HCT116 (cell line): ENCODE results near the gene GPD2. TPM values are rescaled to one million over a fixed set of nuclear protein-coding genes. Genes with fewer than 3 reads are reported as not detected.

Experiments used
- ATAC-seq: fragments of 200-7000 bp; cut with Tn5 transposase; 2 replicates; pipeline ENCODE4 v1.9.1; 2020; ENCODE audit warnings: mild to moderate bottlenecking, moderate library complexity
- BruUV-seq: library from RNA; stranded (reverse); fragments of 400-500 nt; replicated peaks from 2 replicates; lab custom pipeline; 2021; lab: Mats Ljungman, UMichigan
- CTCF ChIA-PET: fragments of 300-600 bp; sonication (Branson Sonifier 250); formaldehyde crosslinking; loops from one replicate; lab custom pipeline; 2021; ENCODE audit warnings: antibody characterized with exemption; lab: Charles Lee
- POLR2A ChIA-PET: fragments of 300-600, 350-600 bp; sonication (Branson Sonifier 250); formaldehyde crosslinking; loops from one replicate; lab custom pipeline; 2021; ENCODE audit warnings: antibody characterized with exemption; lab: Charles Lee
- RAD21 ChIA-PET, 2 experiments: fragments of 300-600 bp; sonication (Branson Sonifier 250); formaldehyde crosslinking; loops; one replicate each; lab custom pipeline; 2023; ENCODE audit warnings: low total read pairs in 2 of 2; ENCODE audit not compliant: uncharacterized antibody in 2 of 2, unreplicated experiment in 2 of 2, low non-redundant PET in 1 of 2; lab: Charles Lee
- DNase-seq: peaks from one replicate; pipeline ENCODE4 v3.0.0-alpha.2; 2010; ENCODE audit warnings: low read depth, low spot score
- H2AFZ ChIP-seq: fragments of 200-600 bp; shearing (Covaris generic), sonication (generic); 2 replicates; pipeline ENCODE4 v1.6.1; 2017; ENCODE audit warnings: low read depth, mixed run types, mixed read lengths, antibody characterized with exemption, low read length; ENCODE audit not compliant: poor library complexity, severe bottlenecking
- H3K27ac ChIP-seq: 2 replicates; pipeline ENCODE4 v1.5.1; 2012; ENCODE audit warnings: low read depth, low read length
- H3K27me3 ChIP-seq: fragments of 200-600 bp; sonication (generic); 2 replicates; pipeline ENCODE4 v1.6.1; 2016; ENCODE audit warnings: mixed run types, low read length, mixed read lengths; ENCODE audit not compliant: insufficient read depth
- H3K36me3 ChIP-seq, 2 experiments: fragments of 200-500 bp in 1 of 2; fragments of 200-600 bp in 1 of 2; sonication (Bioruptor generic) in 1 of 2; sonication (generic) in 1 of 2; 2 replicates each; pipeline versions ENCODE4 v1.5.1 to v1.6.1; 2014 to 2016; ENCODE audit warnings: low read length in 2 of 2, inconsistent platforms in 1 of 2, mixed read lengths in 1 of 2, mixed run types in 1 of 2; ENCODE audit not compliant: insufficient read depth in 2 of 2, control insufficient read depth in 1 of 2
- H3K4me1 ChIP-seq, 2 experiments: fragments of 200-600 bp in 1 of 2; sonication (generic) in 1 of 2; 2 replicates each; pipeline versions ENCODE4 v1.5.1 to v1.6.1; 2012 to 2017; ENCODE audit warnings: low read length in 2 of 2, inconsistent platforms in 1 of 2, mild to moderate bottlenecking in 1 of 2, mixed read lengths in 1 of 2, mixed run types in 1 of 2, moderate library complexity in 1 of 2; ENCODE audit not compliant: insufficient read depth in 2 of 2, control insufficient read depth in 1 of 2
- H3K4me2 ChIP-seq: fragments of 200-600 bp; sonication (generic); 2 replicates; pipeline ENCODE4 v1.6.1; 2017; ENCODE audit warnings: mixed run types, low read length, mixed read lengths
- H3K4me3 ChIP-seq, 2 experiments: fragments of 200-600 bp in 1 of 2; sonication (generic) in 1 of 2; replicated peaks in 1 of 2; 2 replicates each; pipeline ENCODE4 v1.5.1; 2011 to 2016; ENCODE audit warnings: low read length in 2 of 2, control low read depth in 1 of 2, low read depth in 1 of 2, mild to moderate bottlenecking in 1 of 2, mixed read lengths in 1 of 2, mixed run types in 1 of 2
- H3K79me2 ChIP-seq: fragments of 200-600 bp; sonication (generic); 2 replicates; pipeline ENCODE4 v1.6.1; 2017; ENCODE audit warnings: mild to moderate bottlenecking, mixed run types, low read length, moderate library complexity, mixed read lengths; ENCODE audit not compliant: insufficient read depth
- H3K9ac ChIP-seq: fragments of 200-600 bp; sonication (generic); 2 replicates; pipeline ENCODE4 v1.6.1; 2016; ENCODE audit warnings: low read length, mixed read lengths
- H3K9me2 ChIP-seq: fragments of 200-600 bp; sonication (generic), shearing (Covaris generic); 2 replicates; pipeline ENCODE4 v1.6.1; 2017; ENCODE audit warnings: mixed run types, mild to moderate bottlenecking, moderate library complexity; ENCODE audit not compliant: insufficient read depth
- H3K9me3 ChIP-seq, 2 experiments: fragments of 200-500 bp in 1 of 2; fragments of 200-600 bp in 1 of 2; sonication (Bioruptor generic) in 1 of 2; sonication (generic) in 1 of 2; 2 replicates each; pipeline ENCODE4 v1.6.1; 2014 to 2017; ENCODE audit warnings: low read length in 2 of 2, mixed read lengths in 2 of 2, inconsistent platforms in 1 of 2, low read depth in 1 of 2, mild to moderate bottlenecking in 1 of 2, mixed run types in 1 of 2, moderate library complexity in 1 of 2; ENCODE audit not compliant: control insufficient read depth in 1 of 2, insufficient read depth in 1 of 2
- H4K20me1 ChIP-seq: fragments of 200-600 bp; sonication (generic), shearing (Covaris generic); 2 replicates; pipeline ENCODE4 v1.6.1; 2017; ENCODE audit warnings: mixed run types, mild to moderate bottlenecking, moderate library complexity; ENCODE audit not compliant: insufficient read depth
- EGR1 ChIP-seq: IDR thresholded peaks from 2 replicates; pipeline ENCODE4 v1.6.1; 2012; ENCODE audit warnings: low read depth
- EZH2phosphoT487 ChIP-seq: fragments of 200-600 bp; IDR thresholded peaks from 2 replicates; pipeline ENCODE4 v1.6.1; 2018; ENCODE audit warnings: antibody characterized with exemption, borderline replicate concordance
- JUND ChIP-seq: IDR thresholded peaks from 2 replicates; pipeline ENCODE4 v1.6.1; 2012
- RAD21 ChIP-seq: IDR thresholded peaks from 2 replicates; pipeline ENCODE4 v1.6.1; 2012; ENCODE audit warnings: low read depth, mild to moderate bottlenecking
- YY1 ChIP-seq: IDR thresholded peaks from 2 replicates; pipeline ENCODE4 v1.6.1; 2011; ENCODE audit warnings: low read length, low read depth, moderate library complexity, mild to moderate bottlenecking; ENCODE audit not compliant: insufficient replicate concordance; ENCODE audit errors: extremely low read depth
- ZFX ChIP-seq: fragments of 450-650 bp; IDR thresholded peaks from 2 replicates; pipeline ENCODE4 v1.6.1; 2017
- intact Hi-C: fragments of 100-400 bp; cut with micrococcal nuclease; formaldehyde crosslinking; loops from 2 replicates; pipeline ENCODE4 v1.10.0; 2022
- total RNA-seq: library from RNA; stranded (reverse); gene quantifications from one replicate; pipeline ENCODE4 v1.2.1, GENCODE V29; 2021; ENCODE audit not compliant: unreplicated experiment
- TF ChIP-seq, protein P1 (sequence below): IDR thresholded peaks from 2 replicates; pipeline ENCODE4 v1.6.1; 2012; ENCODE audit warnings: low read depth
- TF ChIP-seq, protein P2 (sequence below): IDR thresholded peaks from 2 replicates; pipeline ENCODE4 v1.6.1; 2012
- TF ChIP-seq, protein P3 (sequence below): IDR thresholded peaks from 2 replicates; pipeline ENCODE4 v1.6.1; 2011; ENCODE audit warnings: mild to moderate bottlenecking, low read length, moderate library complexity; ENCODE audit not compliant: insufficient replicate concordance; ENCODE audit errors: extremely low read depth

Gene GPD2
- total RNA-seq, 1 experiment from 2014 or later: 80.7 TPM

DNA sequence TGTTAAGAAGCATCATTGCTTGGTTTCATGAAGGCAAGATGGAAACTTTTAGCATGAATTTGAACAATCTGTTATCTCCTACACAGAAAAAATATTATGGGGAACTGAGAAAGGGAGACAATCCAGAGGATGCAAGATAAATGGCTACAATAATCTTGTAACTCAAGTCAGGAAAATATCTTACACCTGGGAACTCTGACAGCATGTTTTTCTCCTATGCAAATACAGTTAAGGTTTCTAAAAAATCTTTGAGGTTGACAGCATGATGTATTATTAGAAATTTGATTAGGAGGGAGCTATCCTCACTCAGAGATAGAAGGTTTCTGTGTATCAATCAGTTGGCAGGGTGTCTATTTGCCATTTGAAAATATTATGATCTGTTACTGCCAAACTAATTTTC lies 75.6 kb downstream of the GPD2 start:
- H3K9ac ChIP-seq: no peak overlapping the region
- intact Hi-C loops: no loop called here
- RAD21 ChIA-PET: no interaction called here
- H3K4me3 ChIP-seq: no peak overlapping the region
- no peaks in the 10 kb centered on the region for H3K27me3 ChIP-seq
- H3K79me2 ChIP-seq: no peaks in the 10 kb centered on the region
- no peaks in the 10 kb centered on the region for H3K9me2 ChIP-seq
- no peak for TF ChIP-seq EGR1
- no peak for TF ChIP-seq RAD21
- TF ChIP-seq, protein P1, sequence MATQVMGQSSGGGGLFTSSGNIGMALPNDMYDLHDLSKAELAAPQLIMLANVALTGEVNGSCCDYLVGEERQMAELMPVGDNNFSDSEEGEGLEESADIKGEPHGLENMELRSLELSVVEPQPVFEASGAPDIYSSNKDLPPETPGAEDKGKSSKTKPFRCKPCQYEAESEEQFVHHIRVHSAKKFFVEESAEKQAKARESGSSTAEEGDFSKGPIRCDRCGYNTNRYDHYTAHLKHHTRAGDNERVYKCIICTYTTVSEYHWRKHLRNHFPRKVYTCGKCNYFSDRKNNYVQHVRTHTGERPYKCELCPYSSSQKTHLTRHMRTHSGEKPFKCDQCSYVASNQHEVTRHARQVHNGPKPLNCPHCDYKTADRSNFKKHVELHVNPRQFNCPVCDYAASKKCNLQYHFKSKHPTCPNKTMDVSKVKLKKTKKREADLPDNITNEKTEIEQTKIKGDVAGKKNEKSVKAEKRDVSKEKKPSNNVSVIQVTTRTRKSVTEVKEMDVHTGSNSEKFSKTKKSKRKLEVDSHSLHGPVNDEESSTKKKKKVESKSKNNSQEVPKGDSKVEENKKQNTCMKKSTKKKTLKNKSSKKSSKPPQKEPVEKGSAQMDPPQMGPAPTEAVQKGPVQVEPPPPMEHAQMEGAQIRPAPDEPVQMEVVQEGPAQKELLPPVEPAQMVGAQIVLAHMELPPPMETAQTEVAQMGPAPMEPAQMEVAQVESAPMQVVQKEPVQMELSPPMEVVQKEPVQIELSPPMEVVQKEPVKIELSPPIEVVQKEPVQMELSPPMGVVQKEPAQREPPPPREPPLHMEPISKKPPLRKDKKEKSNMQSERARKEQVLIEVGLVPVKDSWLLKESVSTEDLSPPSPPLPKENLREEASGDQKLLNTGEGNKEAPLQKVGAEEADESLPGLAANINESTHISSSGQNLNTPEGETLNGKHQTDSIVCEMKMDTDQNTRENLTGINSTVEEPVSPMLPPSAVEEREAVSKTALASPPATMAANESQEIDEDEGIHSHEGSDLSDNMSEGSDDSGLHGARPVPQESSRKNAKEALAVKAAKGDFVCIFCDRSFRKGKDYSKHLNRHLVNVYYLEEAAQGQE: no peak
- no peak for TF ChIP-seq YY1
- TF ChIP-seq, protein P2, sequence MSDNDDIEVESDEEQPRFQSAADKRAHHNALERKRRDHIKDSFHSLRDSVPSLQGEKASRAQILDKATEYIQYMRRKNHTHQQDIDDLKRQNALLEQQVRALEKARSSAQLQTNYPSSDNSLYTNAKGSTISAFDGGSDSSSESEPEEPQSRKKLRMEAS: no peak
- no peak for TF ChIP-seq ZFX
- TF ChIP-seq JUND: no peak
- TF ChIP-seq EZH2phosphoT487: no peak
- TF ChIP-seq, protein P3, sequence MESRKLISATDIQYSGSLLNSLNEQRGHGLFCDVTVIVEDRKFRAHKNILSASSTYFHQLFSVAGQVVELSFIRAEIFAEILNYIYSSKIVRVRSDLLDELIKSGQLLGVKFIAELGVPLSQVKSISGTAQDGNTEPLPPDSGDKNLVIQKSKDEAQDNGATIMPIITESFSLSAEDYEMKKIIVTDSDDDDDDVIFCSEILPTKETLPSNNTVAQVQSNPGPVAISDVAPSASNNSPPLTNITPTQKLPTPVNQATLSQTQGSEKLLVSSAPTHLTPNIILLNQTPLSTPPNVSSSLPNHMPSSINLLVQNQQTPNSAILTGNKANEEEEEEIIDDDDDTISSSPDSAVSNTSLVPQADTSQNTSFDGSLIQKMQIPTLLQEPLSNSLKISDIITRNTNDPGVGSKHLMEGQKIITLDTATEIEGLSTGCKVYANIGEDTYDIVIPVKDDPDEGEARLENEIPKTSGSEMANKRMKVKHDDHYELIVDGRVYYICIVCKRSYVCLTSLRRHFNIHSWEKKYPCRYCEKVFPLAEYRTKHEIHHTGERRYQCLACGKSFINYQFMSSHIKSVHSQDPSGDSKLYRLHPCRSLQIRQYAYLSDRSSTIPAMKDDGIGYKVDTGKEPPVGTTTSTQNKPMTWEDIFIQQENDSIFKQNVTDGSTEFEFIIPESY: no peak
- TF ChIP-seq, all 23 proteins: peak for 0
- ChIA-PET CTCF (no interaction called here), POLR2A (no interaction called here)
- no TSS peak for BruUV-seq
- H3K9me3 ChIP-seq: no peaks in the 10 kb centered on the region
- H3K4me2 ChIP-seq: no peak overlapping the region
- H3K27ac ChIP-seq: no peak overlapping the region
- no peaks in the 10 kb centered on the region for H4K20me1 ChIP-seq
- no peaks in the 10 kb centered on the region for H3K4me1 ChIP-seq
- no peak for DNase-seq
- ATAC-seq: no peak
- peaks cover 0 to 7% of the 10 kb centered on the region in 2 experiments; a peak in 1 of 4 replicates for H3K36me3 ChIP-seq
- no peak overlapping the region for H2AFZ ChIP-seq
